Dendritic cell treated with granulocyte-macrophage colony-stimulating factor and Interleukin-4, amounts not matched to agents 40 ng/mL and 50 ng/mL, for 4 days (primary cell): ENCODE measurements around the gene KIF6.

Experiments used
- H3K27ac Mint-ChIP-seq: one replicate; pipeline ENCODE4 v1.8.0; 2022; ENCODE audit warnings: mild to moderate bottlenecking, mixed read lengths
- H3K27me3 Mint-ChIP-seq: one replicate; pipeline ENCODE4 v1.8.0; 2022; ENCODE audit warnings: mild to moderate bottlenecking, mixed read lengths
- H3K36me3 Mint-ChIP-seq: one replicate; pipeline ENCODE4 v1.8.0; 2022; ENCODE audit warnings: low read depth, mixed read lengths
- H3K4me1 Mint-ChIP-seq: one replicate; pipeline ENCODE4 v1.8.0; 2022; ENCODE audit warnings: low read depth, mixed read lengths
- H3K4me3 Mint-ChIP-seq: one replicate; pipeline ENCODE4 v1.8.0; 2022; ENCODE audit warnings: mild to moderate bottlenecking, moderate library complexity, mixed read lengths
- H3K9me3 Mint-ChIP-seq: one replicate; pipeline ENCODE4 v1.8.0; 2022; ENCODE audit warnings: mixed read lengths
- intact Hi-C: fragments of 100-400 bp; cut with micrococcal nuclease; formaldehyde crosslinking; loops from one replicate; pipeline ENCODE4 v1.15.0; 2022

Gene KIF6

DNA sequence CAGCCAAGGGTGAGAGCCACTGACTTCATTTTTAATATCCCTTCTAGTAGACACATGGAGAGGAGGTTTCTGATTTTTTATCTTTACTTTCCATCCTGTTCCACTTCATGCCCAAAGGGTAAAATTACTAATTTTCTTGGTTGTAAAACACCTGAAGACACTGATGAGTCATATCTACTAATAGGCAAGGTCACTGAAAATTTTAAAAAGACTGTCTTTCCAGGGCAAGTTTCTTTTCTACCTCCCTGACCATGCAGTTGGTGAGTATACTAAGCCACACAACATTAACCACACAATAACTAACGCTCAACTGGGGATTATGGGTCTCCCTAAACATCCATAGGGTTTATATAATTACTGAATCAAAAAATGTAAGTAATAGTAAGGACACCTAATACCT lies 109.6 kb downstream of the KIF6 start:
- Mint-ChIP-seq H3K27me3 (no peaks in the 10 kb centered on the region), H3K36me3 (no peaks in the 10 kb centered on the region), H3K27ac (no peak overlapping the region), H3K9me3 (no peaks in the 10 kb centered on the region), H3K4me3 (no peak overlapping the region), H3K4me1 (no peaks in the 10 kb centered on the region)
- intact Hi-C loops: no loop called here

DNA sequence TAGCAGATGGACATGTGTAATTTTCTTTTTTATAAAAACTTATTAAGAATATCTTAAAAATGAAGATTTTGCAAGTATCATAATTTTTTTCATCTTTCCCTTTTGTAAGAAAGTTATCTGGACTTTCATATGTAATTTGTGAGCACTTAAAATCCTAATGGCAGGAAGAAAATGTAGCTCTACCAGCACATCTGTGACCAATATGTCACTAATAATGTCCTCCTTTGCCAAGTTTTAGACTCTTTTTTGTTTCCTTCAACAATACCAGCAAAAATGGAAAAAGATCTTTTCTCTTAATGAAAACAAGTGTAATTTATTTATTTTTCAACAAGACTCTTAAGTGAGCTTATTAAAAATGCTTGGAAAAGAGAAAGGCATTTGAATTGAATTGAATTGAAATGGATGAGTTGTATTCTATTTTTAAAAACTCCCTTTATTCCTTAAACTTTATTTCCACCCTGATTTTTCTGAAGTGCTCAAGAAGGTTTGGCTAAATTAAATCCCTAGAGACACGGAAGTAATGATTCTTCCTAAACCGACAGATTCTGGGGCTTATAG lies 110.7 kb downstream of the KIF6 start:
- H3K27me3 Mint-ChIP-seq: no peaks in the 10 kb centered on the region
- intact Hi-C loops: no loop called here
- no peak overlapping the region for H3K4me3 Mint-ChIP-seq
- H3K4me1 Mint-ChIP-seq: no peaks in the 10 kb centered on the region
- H3K9me3 Mint-ChIP-seq: no peaks in the 10 kb centered on the region
- H3K36me3 Mint-ChIP-seq: no peaks in the 10 kb centered on the region
- no peak overlapping the region for H3K27ac Mint-ChIP-seq

DNA sequence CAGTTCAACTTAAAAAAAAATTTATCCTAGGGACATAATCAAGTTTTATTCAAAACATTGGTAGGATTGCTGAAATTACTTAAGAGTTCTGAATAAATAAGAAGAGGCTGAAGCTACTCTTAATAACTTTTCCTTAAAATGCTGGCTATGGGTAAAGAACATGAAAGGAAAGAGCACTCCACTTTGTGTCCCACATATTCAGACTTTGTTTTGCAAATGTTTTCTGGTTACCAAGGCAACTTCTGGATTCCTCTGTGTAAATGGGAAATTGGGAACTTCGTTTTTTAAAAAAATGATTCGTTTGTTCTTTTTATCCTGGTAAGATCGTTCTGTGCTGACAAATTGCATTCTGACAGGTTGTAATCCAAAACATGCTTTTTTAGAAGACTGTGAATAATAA lies 115.0 kb downstream of the KIF6 start:
- no peaks in the 10 kb centered on the region for H3K9me3 Mint-ChIP-seq
- H3K27ac Mint-ChIP-seq: no peak overlapping the region
- no peak overlapping the region for H3K4me3 Mint-ChIP-seq
- peaks cover 1% of the 10 kb centered on the region for H3K27me3 Mint-ChIP-seq
- intact Hi-C loops: no loop called here
- H3K36me3 Mint-ChIP-seq: no peaks in the 10 kb centered on the region
- H3K4me1 Mint-ChIP-seq: no peaks in the 10 kb centered on the region

DNA sequence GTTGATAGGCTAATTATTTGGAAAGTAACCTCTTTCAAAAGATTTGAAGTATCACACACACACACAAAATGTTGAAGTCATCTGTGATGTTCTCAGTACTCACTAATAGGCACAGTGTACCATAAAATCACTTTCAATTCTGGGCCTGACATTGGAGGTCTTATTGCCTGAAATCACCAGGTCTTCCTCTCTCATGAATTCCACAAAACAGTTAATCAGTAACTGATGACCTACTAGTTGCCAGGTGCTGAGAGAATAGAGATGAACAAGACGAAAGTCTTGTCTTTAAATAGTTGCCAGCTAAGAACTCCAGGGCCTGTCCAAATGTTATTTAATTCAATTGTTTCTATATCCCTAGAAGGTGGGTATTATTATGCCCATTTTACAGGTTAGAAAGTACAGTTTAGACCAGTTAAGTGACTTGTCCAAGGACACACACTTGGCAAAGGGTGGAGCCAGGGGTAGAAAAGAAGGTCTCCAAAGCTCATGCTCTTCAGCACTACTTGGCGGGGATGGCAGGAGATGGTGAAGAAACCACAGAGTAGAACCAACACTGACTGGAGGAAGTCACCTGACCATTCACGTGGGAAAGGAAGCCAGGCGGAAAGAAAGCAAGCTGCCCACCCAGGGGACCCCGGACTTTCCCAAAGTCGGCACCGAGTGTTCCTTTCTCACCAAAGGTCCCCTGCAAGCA lies 116.4 kb downstream of the KIF6 start:
- Mint-ChIP-seq H3K36me3 (no peaks in the 10 kb centered on the region), H3K4me1 (no peaks in the 10 kb centered on the region), H3K27me3 (peaks cover 1% of the 10 kb centered on the region), H3K9me3 (no peaks in the 10 kb centered on the region), H3K27ac (no peak overlapping the region), H3K4me3 (no peak overlapping the region)
- intact Hi-C loops: no loop called here

DNA sequence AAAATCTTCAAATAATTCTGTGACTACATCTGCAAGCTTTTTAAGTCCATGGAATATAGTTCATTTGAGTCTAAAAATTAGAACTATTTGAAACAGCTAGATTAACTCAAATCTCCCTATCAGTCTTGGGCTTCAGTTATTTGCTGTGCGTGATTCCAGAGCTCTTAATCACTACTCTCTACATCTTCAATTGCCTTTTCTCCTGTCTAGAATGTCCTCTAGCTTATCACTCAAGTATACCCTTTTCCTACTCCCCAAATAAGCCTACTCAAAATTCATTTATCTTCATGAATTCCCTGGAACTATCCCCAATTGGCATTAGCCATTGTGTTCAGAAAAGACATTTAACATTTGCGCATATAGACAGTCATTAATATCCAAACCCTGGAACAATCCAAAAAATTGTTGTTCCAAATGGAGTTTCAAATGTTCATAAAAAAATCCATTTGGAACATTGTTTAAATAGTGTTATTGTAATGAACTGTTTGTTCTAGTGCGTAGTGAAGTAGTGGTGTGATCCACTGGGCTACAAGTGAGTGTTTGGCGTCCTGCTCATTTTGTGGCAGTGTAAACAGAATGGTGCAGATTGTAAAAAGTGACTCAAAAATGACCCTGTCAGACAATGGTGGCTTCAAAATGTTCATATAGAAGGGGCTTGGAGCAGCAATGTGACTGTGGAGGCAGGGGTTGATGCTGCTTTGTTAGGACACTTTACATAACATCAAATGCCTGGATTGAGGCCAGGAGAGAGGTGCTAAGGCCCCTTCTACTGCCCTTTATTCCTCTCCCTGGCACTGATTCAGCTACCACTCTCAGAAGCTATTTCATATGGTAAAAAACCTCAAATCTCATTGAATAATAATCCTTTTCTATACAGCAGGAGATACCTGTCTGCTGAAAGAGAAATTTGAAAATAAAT lies 122.3 kb downstream of the KIF6 start:
- Mint-ChIP-seq H3K9me3 (no peaks in the 10 kb centered on the region), H3K27ac (no peak overlapping the region), H3K4me3 (no peak overlapping the region), H3K36me3 (no peaks in the 10 kb centered on the region), H3K27me3 (peaks cover 1% of the 10 kb centered on the region), H3K4me1 (no peaks in the 10 kb centered on the region)
- intact Hi-C loops: no loop called here

- no peaks in the 10 kb centered on the region for H3K27me3 Mint-ChIP-seq
- no peak overlapping the region for H3K4me3 Mint-ChIP-seq
- no peaks in the 10 kb centered on the region for H3K9me3 Mint-ChIP-seq
- intact Hi-C loops: no loop called here
- H3K36me3 Mint-ChIP-seq: no peaks in the 10 kb centered on the region
- H3K27ac Mint-ChIP-seq: no peak overlapping the region
- no peaks in the 10 kb centered on the region for H3K4me1 Mint-ChIP-seq
Measured at GRCh38 chr6:39599973-39600372, 125.2 kb downstream of the KIF6 start.

GRCh38 chr6:39599341-39599740 lies 125.9 kb downstream of the KIF6 start:
- intact Hi-C loops: no loop called here
- Mint-ChIP-seq H3K27me3 (no peaks in the 10 kb centered on the region), H3K9me3 (no peaks in the 10 kb centered on the region), H3K27ac (no peak overlapping the region), H3K4me1 (no peaks in the 10 kb centered on the region), H3K4me3 (no peak overlapping the region), H3K36me3 (no peaks in the 10 kb centered on the region)

GRCh38 chr6:39594285-39594684 lies 130.9 kb downstream of the KIF6 start:
- Mint-ChIP-seq H3K4me1 (no peaks in the 10 kb centered on the region), H3K27me3 (no peaks in the 10 kb centered on the region), H3K27ac (no peak overlapping the region), H3K9me3 (no peaks in the 10 kb centered on the region), H3K4me3 (no peak overlapping the region), H3K36me3 (no peaks in the 10 kb centered on the region)
- intact Hi-C loops: no loop called here

DNA sequence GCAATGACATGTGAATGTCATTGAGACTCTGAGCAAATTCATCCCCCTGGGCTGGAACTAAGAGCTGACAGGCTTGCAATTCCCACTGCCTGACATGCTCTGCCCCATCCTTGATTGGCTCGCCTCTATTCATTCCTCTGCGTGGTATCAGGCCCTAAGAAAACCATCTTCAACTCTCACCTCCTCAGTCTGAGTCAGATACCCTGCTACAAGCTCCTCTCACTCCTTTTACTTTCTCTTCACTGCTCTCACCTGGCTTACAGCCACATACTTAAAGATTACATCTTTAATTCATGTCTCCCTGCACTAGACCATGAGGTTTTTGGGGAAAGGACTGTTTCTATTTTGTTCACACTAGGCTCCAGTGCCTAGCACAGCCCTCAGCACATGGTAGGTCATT lies 131.6 kb downstream of the KIF6 start:
- Mint-ChIP-seq H3K4me1 (no peaks in the 10 kb centered on the region), H3K27me3 (no peaks in the 10 kb centered on the region), H3K36me3 (no peaks in the 10 kb centered on the region), H3K4me3 (no peak overlapping the region), H3K9me3 (no peaks in the 10 kb centered on the region), H3K27ac (no peak overlapping the region)
- intact Hi-C loops: no loop called here

GRCh38 chr6:39590871-39591393 lies 134.3 kb downstream of the KIF6 start:
- Mint-ChIP-seq H3K4me1 (no peaks in the 10 kb centered on the region), H3K27me3 (no peaks in the 10 kb centered on the region), H3K4me3 (no peak overlapping the region), H3K9me3 (no peaks in the 10 kb centered on the region), H3K36me3 (no peaks in the 10 kb centered on the region), H3K27ac (no peak overlapping the region)
- intact Hi-C loops: no loop called here

GRCh38 chr6:39587080-39587479 lies 138.1 kb downstream of the KIF6 start:
- Mint-ChIP-seq H3K36me3 (no peaks in the 10 kb centered on the region), H3K4me3 (no peak overlapping the region), H3K27ac (no peak overlapping the region), H3K4me1 (no peaks in the 10 kb centered on the region), H3K27me3 (no peaks in the 10 kb centered on the region), H3K9me3 (no peaks in the 10 kb centered on the region)
- intact Hi-C loops: no loop called here

DNA sequence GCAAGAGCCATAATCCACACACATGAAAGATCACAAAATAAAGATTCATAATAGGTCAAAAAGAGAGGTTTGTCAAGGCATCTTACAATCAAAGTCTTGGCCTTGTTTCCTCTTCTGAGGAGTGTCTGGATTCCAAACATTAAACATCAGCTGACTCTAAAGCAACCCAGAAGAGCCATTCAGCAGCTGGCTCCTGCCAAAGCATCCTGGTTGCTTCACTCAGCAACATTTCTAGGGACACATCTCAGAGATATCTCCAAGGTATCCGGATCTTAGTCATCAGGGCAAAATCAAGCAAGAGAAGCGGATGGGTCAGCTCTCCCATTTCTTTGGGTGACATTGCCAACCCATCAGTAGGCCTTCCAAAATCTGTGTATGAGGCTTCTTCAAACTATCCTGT lies 139.6 kb downstream of the KIF6 start:
- intact Hi-C loops: no loop called here
- H3K9me3 Mint-ChIP-seq: no peaks in the 10 kb centered on the region
- H3K27ac Mint-ChIP-seq: no peak overlapping the region
- no peak overlapping the region for H3K4me3 Mint-ChIP-seq
- no peaks in the 10 kb centered on the region for H3K4me1 Mint-ChIP-seq
- H3K36me3 Mint-ChIP-seq: no peaks in the 10 kb centered on the region
- H3K27me3 Mint-ChIP-seq: no peaks in the 10 kb centered on the region

DNA sequence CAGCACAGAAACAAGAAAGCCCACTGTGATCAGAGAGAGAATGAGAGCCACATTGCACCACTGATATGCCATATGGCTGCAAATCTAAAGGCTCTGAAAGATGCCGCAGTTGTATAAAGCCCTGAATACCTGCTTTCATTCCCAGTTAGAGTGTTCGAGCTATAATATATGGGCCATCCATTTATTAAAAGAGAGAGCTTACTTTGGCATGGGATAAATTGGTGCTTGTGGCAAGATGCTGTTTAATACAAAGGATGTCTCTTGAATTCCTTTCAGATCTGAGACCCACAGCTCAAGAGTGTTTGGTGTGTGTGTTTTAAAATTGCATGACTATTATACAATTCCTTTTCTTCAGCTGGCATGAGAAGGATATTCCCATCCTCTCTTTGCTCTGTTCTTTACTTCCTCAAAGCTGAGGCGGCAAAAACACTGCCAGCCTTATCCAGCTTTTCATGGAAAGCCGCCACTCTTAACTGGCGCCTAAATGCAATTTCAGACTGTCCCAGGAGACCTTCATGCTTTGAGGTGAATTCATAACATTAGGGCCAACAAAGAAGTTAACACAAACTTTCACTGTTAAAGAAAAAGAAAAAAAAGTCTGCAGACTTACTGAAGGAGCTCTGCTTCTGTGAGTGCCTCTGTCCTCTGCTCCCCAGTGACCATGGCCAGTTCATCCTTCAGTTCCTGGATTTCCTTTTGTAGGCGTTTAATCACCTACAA lies 147.6 kb downstream of the KIF6 start:
- intact Hi-C loops: no loop called here
- peaks cover 8% of the 10 kb centered on the region for H3K9me3 Mint-ChIP-seq
- H3K4me1 Mint-ChIP-seq: no peaks in the 10 kb centered on the region

More for the DNA sequence above, 147.6 kb downstream of the KIF6 start:
- Mint-ChIP-seq H3K27me3 (no peaks in the 10 kb centered on the region), H3K27ac (no peak overlapping the region), H3K36me3 (no peaks in the 10 kb centered on the region), H3K4me3 (no peak overlapping the region)
